CD4-positive, CD25-positive, alpha-beta regulatory T cell (primary cell): ENCODE data around the gene EDEM3. TPM values are rescaled to one million over a fixed set of nuclear protein-coding genes. Genes with fewer than 3 reads are reported as not detected.

Experiments
- ATAC-seq, 2 donors: fragments of 150-1000 bp; cut with Tn5 transposase; one replicate each; pipeline ENCODE4 v1.10.0; 2021; ENCODE audit warnings: low read depth in 2 of 2, moderate number of reproducible peaks in 2 of 2, moderate library complexity in 1 of 2
- DNase-seq, 3 donors: peaks; one replicate each; pipeline versions ENCODE4 v3.0.0 to v3.0.0-alpha.2; 2012 to 2022; ENCODE audit warnings: mixed read lengths in 1 of 3
- H3K27ac ChIP-seq: one replicate; pipeline ENCODE4 v1.7.0; 2013; ENCODE audit warnings: mild to moderate bottlenecking, low read length; ENCODE audit not compliant: insufficient read depth, poor library complexity, severe bottlenecking
- H3K27me3 ChIP-seq: one replicate; pipeline ENCODE4 v1.7.0; 2013; ENCODE audit warnings: low read length; ENCODE audit not compliant: control insufficient read depth, insufficient read depth
- H3K36me3 ChIP-seq: one replicate; pipeline ENCODE4 v1.7.0; 2013; ENCODE audit warnings: mild to moderate bottlenecking, low read length, moderate library complexity; ENCODE audit not compliant: control insufficient read depth, insufficient read depth
- H3K4me1 ChIP-seq: 2 replicates; pipeline ENCODE4 v1.7.0; 2013; ENCODE audit warnings: mild to moderate bottlenecking, low read length; ENCODE audit not compliant: insufficient read depth, control insufficient read depth, poor library complexity, severe bottlenecking
- H3K4me3 ChIP-seq: one replicate; pipeline ENCODE4 v1.7.0; 2013; ENCODE audit warnings: low read depth, mild to moderate bottlenecking, low read length, moderate library complexity
- H3K9me3 ChIP-seq, 2 experiments: 1 replicate in 1 of 2; 2 replicates in 1 of 2; pipeline ENCODE4 v1.7.0; 2013; ENCODE audit warnings: low read length in 2 of 2, mild to moderate bottlenecking in 1 of 2, moderate library complexity in 1 of 2; ENCODE audit not compliant: control insufficient read depth in 2 of 2
- H3K27ac Mint-ChIP-seq, 3 donors: one replicate each; pipeline ENCODE4 v1.8.0; 2020 to 2022; ENCODE audit warnings: mild to moderate bottlenecking in 3 of 3, mixed read lengths in 3 of 3, moderate library complexity in 2 of 3
- H3K27me3 Mint-ChIP-seq: one replicate; pipeline ENCODE4 v1.8.0; 2022; ENCODE audit warnings: mild to moderate bottlenecking, mixed read lengths
- H3K36me3 Mint-ChIP-seq: one replicate; pipeline ENCODE4 v1.8.0; 2020; ENCODE audit warnings: mixed read lengths
- H3K4me1 Mint-ChIP-seq, 4 donors: one replicate each; pipeline ENCODE4 v1.8.0; 2020 to 2022; ENCODE audit warnings: mixed read lengths in 4 of 4, mild to moderate bottlenecking in 1 of 4
- H3K4me3 Mint-ChIP-seq, 4 donors: one replicate each; pipeline ENCODE4 v1.8.0; 2020 to 2022; ENCODE audit warnings: mild to moderate bottlenecking in 4 of 4, mixed read lengths in 4 of 4, moderate library complexity in 3 of 4
- H3K9me3 Mint-ChIP-seq, 7 donors: one replicate each; pipeline ENCODE4 v1.8.0; 2020 to 2022; ENCODE audit warnings: mixed read lengths in 7 of 7, mild to moderate bottlenecking in 3 of 7, moderate library complexity in 2 of 7
- polyA plus RNA-seq, 4 donors: library from polyadenylated mRNA; unstranded; fragments of 300-500 nt; fragmentation: Illumina TruSeq; gene quantifications; one replicate each; pipeline ENCODE4 v1.2.3, GENCODE V29; 2021
- total RNA-seq: library from RNA; stranded (reverse); gene quantifications from one replicate; pipeline ENCODE4 v1.2.3, GENCODE V29; 2022

The EDEM3 gene
- total and polyA plus RNA-seq, 5 donors from 2014 or later, result 11.0 to 38.5 (median 16.7) TPM

DNA sequence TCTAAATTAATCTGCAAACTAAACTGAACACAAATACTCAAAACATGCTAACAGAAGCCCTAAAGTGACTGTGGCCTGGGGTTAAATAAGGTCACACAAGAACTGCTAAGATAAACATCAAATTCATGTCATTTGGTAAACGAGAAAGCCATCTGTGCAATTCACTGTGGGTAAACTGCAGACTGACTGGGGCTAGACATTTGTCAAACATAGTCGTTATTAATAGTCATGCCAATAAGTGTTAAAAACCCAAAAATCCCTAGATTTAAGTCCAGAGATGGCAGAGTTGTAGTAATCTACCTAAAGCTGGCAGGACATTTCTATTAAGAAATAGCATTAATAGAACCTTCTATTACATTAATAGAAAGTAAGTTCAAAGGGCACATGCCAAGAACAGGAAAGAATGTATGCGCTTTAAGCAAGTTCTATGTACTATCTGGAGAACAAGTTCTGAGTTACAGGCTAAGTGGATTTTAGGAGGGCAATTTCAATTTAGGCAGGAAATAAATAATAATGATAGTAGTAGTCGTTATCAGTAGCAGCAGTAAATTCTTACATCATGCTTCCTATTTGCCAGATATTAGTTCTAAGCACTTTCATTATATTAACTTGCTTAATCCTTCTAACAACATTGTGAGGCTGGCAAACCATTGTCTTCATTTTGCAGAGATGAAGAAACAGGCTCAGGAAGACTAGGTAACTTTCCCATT, 8.6 kb downstream of the EDEM3 start:
- peak overlapping the region; percentile 72 to 91 (median 90) for H3K27ac Mint-ChIP-seq
- Histone ChIP-seq H3K27me3 (no peaks in the 10 kb centered on the region), H3K27ac (peak overlapping the region; percentile 85), H3K9me3 (no peaks in the 10 kb centered on the region), H3K4me3 (peak overlapping the region; percentile 71), H3K4me1 (peaks cover 73% of the 10 kb centered on the region), H3K36me3 (no peaks in the 10 kb centered on the region)
- H3K36me3 Mint-ChIP-seq, result peaks cover 3% of the 10 kb centered on the region
- peak overlapping the region; percentile 40 to 92 (median 69) for H3K4me3 Mint-ChIP-seq
- peaks cover 55 to 89% (median 68%) of the 10 kb centered on the region in 4 donors for H3K4me1 Mint-ChIP-seq
- no peaks in the 10 kb centered on the region for H3K9me3 Mint-ChIP-seq
- DNase-seq, result peak; percentile 19 to 73 (median 72)
- no peaks in the 10 kb centered on the region for H3K27me3 Mint-ChIP-seq
- ATAC-seq, result peak; percentile 64 to 68

DNA sequence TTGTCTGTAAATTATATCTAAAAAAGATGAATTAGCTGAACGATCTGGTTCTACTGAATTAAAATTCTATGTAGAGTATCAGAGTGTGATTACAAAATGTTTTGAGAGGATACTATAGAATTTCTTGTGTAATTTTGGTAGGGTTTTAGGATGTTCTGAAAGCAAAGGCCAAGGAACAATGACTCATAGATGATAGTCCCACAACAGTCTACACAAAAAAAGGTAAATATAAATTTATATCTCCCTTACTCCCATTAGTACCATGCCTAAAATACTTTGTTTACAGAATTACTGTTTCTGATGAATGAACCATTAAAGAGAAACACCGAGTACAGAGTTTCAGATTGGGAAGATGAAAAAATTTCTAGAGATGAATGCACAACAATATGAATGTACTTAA, 9.5 kb downstream of the EDEM3 start:
- ATAC-seq (no peak), DNase-seq (no peak)
- Histone ChIP-seq H3K27ac (peak overlapping the region; percentile 85), H3K9me3 (no peaks in the 10 kb centered on the region), H3K27me3 (no peaks in the 10 kb centered on the region), H3K4me1 (peaks cover 70% of the 10 kb centered on the region), H3K4me3 (peak overlapping the region; percentile 71), H3K36me3 (no peaks in the 10 kb centered on the region)
- peaks cover 3% of the 10 kb centered on the region for H3K36me3 Mint-ChIP-seq
- peak overlapping the region; percentile 29 to 68 (median 48) for H3K4me3 Mint-ChIP-seq
- peak overlapping the region; percentile 82 to 91 (median 83) for H3K27ac Mint-ChIP-seq
- no peaks in the 10 kb centered on the region for H3K27me3 Mint-ChIP-seq
- H3K9me3 Mint-ChIP-seq, result no peaks in the 10 kb centered on the region
- H3K4me1 Mint-ChIP-seq, result peaks cover 55 to 87% (median 69%) of the 10 kb centered on the region in 4 donors

DNA sequence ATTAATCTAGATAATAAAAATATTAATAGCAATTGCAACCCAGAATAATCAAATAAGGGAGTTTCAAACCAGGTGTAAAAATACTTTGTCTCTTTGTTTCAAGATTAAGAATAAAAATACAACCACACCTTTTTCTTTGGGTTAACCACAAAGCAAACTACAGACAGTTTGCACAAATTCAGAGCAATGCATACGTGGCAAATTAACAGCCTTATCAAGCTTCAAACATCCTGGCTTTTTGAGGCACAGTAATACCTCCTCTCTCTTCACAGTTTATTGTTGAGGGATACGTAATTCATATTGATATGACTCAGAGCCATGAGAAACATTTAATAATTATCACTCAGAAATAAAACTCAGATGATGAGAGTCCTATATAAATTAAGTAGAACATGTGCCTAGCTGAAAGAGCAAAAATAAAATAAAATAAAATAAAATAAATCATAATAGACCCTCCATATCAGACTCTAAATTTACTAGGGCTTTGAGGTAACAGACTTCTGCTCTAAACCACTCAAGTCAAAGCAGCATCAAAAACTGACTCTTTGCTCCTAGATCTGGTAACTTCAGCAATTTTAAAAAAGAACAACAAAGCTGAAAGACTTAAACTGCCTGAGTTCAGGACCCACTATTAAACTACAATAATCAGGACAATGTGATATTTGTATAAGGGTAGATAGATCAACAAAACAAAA, 11.4 kb downstream of the EDEM3 start:
- H3K27ac Mint-ChIP-seq, result peak overlapping the region; percentile 91 to 94 (median 92)
- ATAC-seq (peak; percentile 93 to 94), DNase-seq (peak; percentile 13 to 90 (median 83))
- H3K9me3 Mint-ChIP-seq, result no peaks in the 10 kb centered on the region
- peaks cover 4% of the 10 kb centered on the region for H3K36me3 Mint-ChIP-seq
- Histone ChIP-seq H3K4me3 (peak overlapping the region; percentile 62), H3K4me1 (peaks cover 66% of the 10 kb centered on the region), H3K9me3 (no peaks in the 10 kb centered on the region), H3K27me3 (no peaks in the 10 kb centered on the region), H3K36me3 (no peaks in the 10 kb centered on the region), H3K27ac (peak overlapping the region; percentile 85)
- peak overlapping the region; percentile 29 to 89 (median 69) for H3K4me3 Mint-ChIP-seq
- peaks cover 51 to 79% (median 68%) of the 10 kb centered on the region in 4 donors for H3K4me1 Mint-ChIP-seq
- H3K27me3 Mint-ChIP-seq, result no peaks in the 10 kb centered on the region

DNA sequence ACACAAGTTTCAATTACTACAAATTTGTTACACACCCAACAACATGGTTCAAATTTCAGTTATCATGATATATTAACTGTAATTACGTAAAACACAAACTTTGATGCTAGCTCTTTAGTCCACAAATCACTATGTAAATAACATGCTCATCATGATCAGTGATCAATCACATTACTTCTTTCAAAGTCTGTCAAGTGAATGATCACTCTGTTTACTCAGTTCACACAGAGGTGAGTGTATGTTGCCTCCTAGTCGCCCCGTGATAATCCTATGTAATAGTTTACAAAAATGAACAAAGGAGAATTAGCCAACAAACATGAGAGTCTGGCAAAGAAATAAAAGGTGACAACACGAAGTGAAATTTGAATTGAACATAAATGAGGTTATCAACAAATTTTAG, 14.3 kb downstream of the EDEM3 start:
- no peaks in the 10 kb centered on the region for H3K27me3 Mint-ChIP-seq
- Histone ChIP-seq H3K36me3 (peaks cover 20% of the 10 kb centered on the region), H3K27me3 (no peaks in the 10 kb centered on the region), H3K4me3 (no peak overlapping the region), H3K27ac (no peak overlapping the region), H3K4me1 (peaks cover 42% of the 10 kb centered on the region), H3K9me3 (no peaks in the 10 kb centered on the region)
- no peak for ATAC-seq
- no peak for DNase-seq
- H3K27ac Mint-ChIP-seq, result peak overlapping the region; percentile 51 to 90 (median 74)
- H3K9me3 Mint-ChIP-seq, result no peaks in the 10 kb centered on the region
- peaks cover 27% of the 10 kb centered on the region for H3K36me3 Mint-ChIP-seq
- H3K4me1 Mint-ChIP-seq, result peaks cover 42 to 62% (median 55%) of the 10 kb centered on the region in 4 donors
- peak overlapping the region in 2 of 4 donors; percentile 1 to 6 for H3K4me3 Mint-ChIP-seq

DNA sequence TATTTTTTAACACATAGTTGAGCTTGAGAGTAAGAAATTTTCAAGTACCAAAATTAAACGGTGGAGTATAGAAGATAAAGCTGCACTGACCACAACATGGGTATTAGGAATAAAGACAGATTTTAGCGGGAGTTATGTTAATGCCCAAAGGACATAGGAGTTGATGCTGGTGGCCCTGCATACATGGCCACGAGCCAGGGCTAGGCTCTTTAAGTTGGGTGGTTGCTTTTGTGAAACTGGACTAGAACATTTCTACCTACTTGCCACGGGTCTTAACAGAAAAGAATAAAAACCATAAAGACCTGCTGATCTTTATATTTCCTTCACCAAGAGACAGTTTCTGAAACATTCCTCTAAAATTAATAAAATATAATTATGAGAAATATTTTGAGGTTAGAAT, 14.9 kb downstream of the EDEM3 start:
- H3K27ac Mint-ChIP-seq, result no peak overlapping the region
- no peaks in the 10 kb centered on the region for H3K9me3 Mint-ChIP-seq
- H3K27me3 Mint-ChIP-seq, result no peaks in the 10 kb centered on the region
- H3K36me3 Mint-ChIP-seq, result peaks cover 28% of the 10 kb centered on the region
- DNase-seq, result no peak
- peaks cover 25% of the 10 kb centered on the region for H3K36me3 ChIP-seq
- ATAC-seq, result no peak
- peaks cover 41 to 60% (median 54%) of the 10 kb centered on the region in 4 donors for H3K4me1 Mint-ChIP-seq
- H3K4me1 ChIP-seq, result peaks cover 37% of the 10 kb centered on the region
- peak overlapping the region in 1 of 4 donors; percentile 7 for H3K4me3 Mint-ChIP-seq
- H3K9me3 ChIP-seq, result no peaks in the 10 kb centered on the region
- H3K27me3 ChIP-seq, result no peaks in the 10 kb centered on the region
- H3K27ac ChIP-seq, result no peak overlapping the region
- H3K4me3 ChIP-seq, result no peak overlapping the region

DNA sequence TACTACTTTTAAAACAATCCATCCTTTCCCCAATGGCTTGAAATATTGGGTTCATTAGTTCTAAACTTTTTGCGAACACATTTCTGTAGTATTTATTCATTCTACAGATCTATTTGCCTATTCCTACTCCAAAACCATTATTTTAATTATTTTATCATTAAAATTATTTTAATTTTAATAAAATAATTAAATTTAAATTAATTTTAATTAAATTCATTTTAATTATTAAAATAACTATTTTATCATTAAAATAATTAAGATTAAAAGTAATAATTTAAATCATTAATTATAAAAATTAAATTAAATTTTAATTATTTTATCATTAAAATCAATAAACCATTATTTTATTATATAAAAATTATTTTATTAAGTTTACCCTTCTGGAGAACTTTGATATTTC, 15.6 kb downstream of the EDEM3 start:
- peaks cover 30% of the 10 kb centered on the region for H3K4me1 ChIP-seq
- Mint-ChIP-seq H3K27ac (no peak overlapping the region), H3K27me3 (no peaks in the 10 kb centered on the region), H3K9me3 (no peaks in the 10 kb centered on the region), H3K4me1 (peaks cover 37 to 53% (median 46%) of the 10 kb centered on the region in 4 donors), H3K4me3 (no peak overlapping the region), H3K36me3 (peaks cover 28% of the 10 kb centered on the region)
- no peaks in the 10 kb centered on the region for H3K27me3 ChIP-seq
- H3K9me3 ChIP-seq, result no peaks in the 10 kb centered on the region
- no peak for DNase-seq
- peaks cover 32% of the 10 kb centered on the region for H3K36me3 ChIP-seq
- no peak overlapping the region for H3K27ac ChIP-seq
- no peak overlapping the region for H3K4me3 ChIP-seq
- no peak for ATAC-seq

DNA sequence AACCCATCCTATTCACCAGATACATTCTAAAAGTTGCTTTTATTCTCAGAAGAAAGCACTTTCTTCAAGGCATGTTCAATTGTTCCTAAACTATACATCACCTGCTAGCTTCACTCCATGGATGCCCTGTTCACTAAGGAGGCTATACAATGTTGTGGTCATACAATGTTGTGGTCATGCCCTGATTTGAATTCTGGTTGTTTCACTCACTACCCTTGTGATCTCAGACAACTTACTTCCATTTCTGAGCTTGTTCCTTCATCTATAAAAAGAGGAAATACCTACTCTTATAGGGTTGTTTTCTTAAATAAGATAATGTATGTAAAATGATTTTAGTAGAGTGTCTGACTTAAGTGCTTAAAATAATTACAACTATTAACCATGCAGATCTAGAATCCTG, 19.7 kb downstream of the EDEM3 start:
- H3K36me3 Mint-ChIP-seq, result peaks cover 47% of the 10 kb centered on the region
- Histone ChIP-seq H3K27me3 (no peaks in the 10 kb centered on the region), H3K27ac (no peak overlapping the region), H3K36me3 (peaks cover 65% of the 10 kb centered on the region), H3K4me3 (no peak overlapping the region), H3K9me3 (no peaks in the 10 kb centered on the region), H3K4me1 (peaks cover 4% of the 10 kb centered on the region)
- no peaks in the 10 kb centered on the region for H3K27me3 Mint-ChIP-seq
- H3K27ac Mint-ChIP-seq, result peak overlapping the region in 1 of 3 donors; percentile 57
- H3K9me3 Mint-ChIP-seq, result no peaks in the 10 kb centered on the region
- H3K4me1 Mint-ChIP-seq, result peaks cover 21 to 31% (median 28%) of the 10 kb centered on the region in 4 donors
- DNase-seq, result no peak
- ATAC-seq, result no peak
- no peak overlapping the region for H3K4me3 Mint-ChIP-seq
